Vagina (tissue), 2 donors: ENCODE results near the gene ZNF683. TPM values are rescaled to one million over a fixed set of nuclear protein-coding genes. Genes with fewer than 3 reads are reported as not detected.

Source experiments
- DNase-seq, 2 donors: peaks; one replicate each; pipeline ENCODE4 v3.0.0-alpha.2; 2017; ENCODE audit errors: extremely low spot score in 2 of 2
- H3K27ac ChIP-seq: fragments of 200-600 bp; sonication (generic); one replicate; pipeline ENCODE4 v1.5.1; 2019
- H3K27me3 ChIP-seq: fragments of 200-600 bp; sonication (generic); one replicate; pipeline ENCODE4 v1.5.1; 2019
- H3K36me3 ChIP-seq, 2 donors: fragments of 200-600 bp; sonication (generic); one replicate each; pipeline ENCODE4 v1.5.1; 2017 to 2019
- H3K4me1 ChIP-seq: fragments of 200-600 bp; sonication (generic); one replicate; pipeline ENCODE4 v1.5.1; 2019
- H3K4me3 ChIP-seq, 2 donors: fragments of 200-600 bp; sonication (generic); 1 replicate in 1 of 2; 2 replicates in 1 of 2; pipeline ENCODE4 v1.5.1; 2016 to 2019
- H3K9me3 ChIP-seq: fragments of 200-600 bp; sonication (generic); one replicate; pipeline ENCODE4 v1.5.1; 2019
- CTCF ChIP-seq, 3 experiments: fragments of 450-650 bp in 2 of 3; fragments of 200-600 bp in 1 of 3; sonication (generic) in 1 of 3; IDR thresholded peaks; one replicate each; pipeline ENCODE4 v1.5.1; 2017 to 2019; ENCODE audit warnings: antibody characterized with exemption in 3 of 3, mild to moderate bottlenecking in 2 of 3, moderate library complexity in 2 of 3
- POLR2A ChIP-seq, 2 donors: fragments of 450-650 bp; IDR thresholded peaks; one replicate each; pipeline ENCODE4 v1.6.1; 2017; ENCODE audit warnings: antibody characterized with exemption in 2 of 2, mild to moderate bottlenecking in 2 of 2, moderate library complexity in 2 of 2
- POLR2AphosphoS5 ChIP-seq, 2 donors: sonication (generic); formaldehyde crosslinking; IDR thresholded peaks; one replicate each; pipeline ENCODE4 v1.9.0; 2017; ENCODE audit warnings: antibody characterized with exemption in 2 of 2, mild to moderate bottlenecking in 2 of 2, low read depth in 1 of 2; ENCODE audit not compliant: insufficient read depth in 1 of 2
- intact Hi-C: fragments of 100-400 bp; cut with DNase I; formaldehyde crosslinking; loops from one replicate; pipeline ENCODE4 v1.15.1; 2023
- total RNA-seq: library from RNA; depleted of rRNA; stranded (reverse); fragments of >200 nt; gene quantifications from one replicate; pipeline ENCODE4 v1.2.3, GENCODE V29; 2016

Gene ZNF683
- total RNA-seq, 1 donor from 2014 or later = not detected

- H3K4me1 ChIP-seq = no peaks in the 10 kb centered on the region
- no peaks in the 10 kb centered on the region for H3K9me3 ChIP-seq
- no peak overlapping the region for H3K4me3 ChIP-seq
- TF ChIP-seq POLR2AphosphoS5 (IDR thresholded peaks at IDR 0.05; ENCODE audit: insufficient read depth in 1 of 2, low read depth in 1 of 2) = no peak
- TF ChIP-seq CTCF (IDR thresholded peaks at IDR 0.05) = no peak
- TF ChIP-seq POLR2A (IDR thresholded peaks at IDR 0.05) = no peak
- intact Hi-C loops = no loop called here
- DNase-seq = no peak
- no peaks in the 10 kb centered on the region for H3K36me3 ChIP-seq
- H3K27me3 ChIP-seq = peaks cover 23% of the 10 kb centered on the region
- no peak overlapping the region for H3K27ac ChIP-seq
Measured at GRCh38 chr1:26408604-26409003, 36.1 kb upstream of the ZNF683 start.

GRCh38 chr1:26405281-26405915, 32.8 kb upstream of the ZNF683 start:
- intact Hi-C loops = no loop called here
- Histone ChIP-seq H3K36me3 (no peaks in the 10 kb centered on the region), H3K4me1 (no peaks in the 10 kb centered on the region), H3K27me3 (peaks cover 2% of the 10 kb centered on the region), H3K9me3 (no peaks in the 10 kb centered on the region), H3K4me3 (no peak overlapping the region), H3K27ac (no peak overlapping the region)
- TF ChIP-seq CTCF (IDR thresholded peaks at IDR 0.05) = no peak
- TF ChIP-seq POLR2AphosphoS5 (IDR thresholded peaks at IDR 0.05; ENCODE audit: insufficient read depth in 1 of 2, low read depth in 1 of 2) = no peak
- no peak for TF ChIP-seq POLR2A (IDR thresholded peaks at IDR 0.05)
- DNase-seq = no peak

GRCh38 chr1:26404641-26405040, 32.1 kb upstream of the ZNF683 start:
- TF ChIP-seq CTCF (IDR thresholded peaks at IDR 0.05) (no peak), POLR2AphosphoS5 (IDR thresholded peaks at IDR 0.05; ENCODE audit: insufficient read depth in 1 of 2, low read depth in 1 of 2) (no peak), POLR2A (IDR thresholded peaks at IDR 0.05) (no peak)
- no peaks in the 10 kb centered on the region for H3K9me3 ChIP-seq
- H3K27ac ChIP-seq = no peak overlapping the region
- no peaks in the 10 kb centered on the region for H3K36me3 ChIP-seq
- H3K4me1 ChIP-seq = no peaks in the 10 kb centered on the region
- no peak for DNase-seq
- H3K27me3 ChIP-seq = no peaks in the 10 kb centered on the region
- H3K4me3 ChIP-seq = no peak overlapping the region
- intact Hi-C loops = no loop called here

- Histone ChIP-seq H3K27ac (no peak overlapping the region), H3K27me3 (no peaks in the 10 kb centered on the region), H3K4me1 (no peaks in the 10 kb centered on the region), H3K36me3 (no peaks in the 10 kb centered on the region), H3K9me3 (no peaks in the 10 kb centered on the region), H3K4me3 (no peak overlapping the region)
- no peak for DNase-seq
- TF ChIP-seq POLR2AphosphoS5 (IDR thresholded peaks at IDR 0.05; ENCODE audit: insufficient read depth in 1 of 2, low read depth in 1 of 2) = no peak
- no peak for TF ChIP-seq POLR2A (IDR thresholded peaks at IDR 0.05)
- no peak for TF ChIP-seq CTCF (IDR thresholded peaks at IDR 0.05)
- intact Hi-C loops = no loop called here
Measured at GRCh38 chr1:26403656-26404055, 31.1 kb upstream of the ZNF683 start.

- Histone ChIP-seq H3K36me3 (no peaks in the 10 kb centered on the region), H3K27ac (no peak overlapping the region), H3K4me1 (no peaks in the 10 kb centered on the region), H3K4me3 (no peak overlapping the region), H3K9me3 (no peaks in the 10 kb centered on the region), H3K27me3 (no peaks in the 10 kb centered on the region)
- intact Hi-C loops = no loop called here
- no peak for DNase-seq
- TF ChIP-seq CTCF (IDR thresholded peaks at IDR 0.05) (no peak), POLR2AphosphoS5 (IDR thresholded peaks at IDR 0.05; ENCODE audit: insufficient read depth in 1 of 2, low read depth in 1 of 2) (no peak), POLR2A (IDR thresholded peaks at IDR 0.05) (no peak)
Measured at GRCh38 chr1:26401891-26402290, 29.3 kb upstream of the ZNF683 start.
